GM19099 (cell line): ENCODE results near the gene FAM78A.

Experiments
- POLR2A ChIP-seq: IDR thresholded peaks from 3 replicates; pipeline ENCODE4 v1.6.1; 2011; ENCODE audit warnings: low read depth; ENCODE audit not compliant: insufficient read length; ENCODE audit errors: extremely low read depth

The FAM78A gene

DNA sequence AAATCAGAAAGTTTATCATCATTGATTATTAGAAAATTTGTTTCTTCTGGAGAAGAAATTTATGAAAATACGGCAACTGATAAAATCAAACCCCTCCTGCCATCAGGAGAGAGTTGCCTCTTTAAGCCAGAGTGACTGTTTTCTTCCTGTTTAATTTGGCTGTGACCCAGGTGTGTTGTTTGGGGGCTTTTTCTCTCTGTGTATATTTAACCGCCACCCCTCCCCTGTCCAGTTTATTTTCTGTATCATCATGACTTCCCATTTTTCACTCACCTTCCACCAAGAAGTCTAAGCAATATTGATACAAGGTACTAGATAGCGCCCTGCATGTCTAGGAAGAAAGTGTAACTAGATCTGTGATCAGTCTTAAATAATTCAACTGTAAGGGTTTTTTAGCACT, 50.1 kb downstream of the FAM78A start:
- TF ChIP-seq POLR2A: no peak

DNA sequence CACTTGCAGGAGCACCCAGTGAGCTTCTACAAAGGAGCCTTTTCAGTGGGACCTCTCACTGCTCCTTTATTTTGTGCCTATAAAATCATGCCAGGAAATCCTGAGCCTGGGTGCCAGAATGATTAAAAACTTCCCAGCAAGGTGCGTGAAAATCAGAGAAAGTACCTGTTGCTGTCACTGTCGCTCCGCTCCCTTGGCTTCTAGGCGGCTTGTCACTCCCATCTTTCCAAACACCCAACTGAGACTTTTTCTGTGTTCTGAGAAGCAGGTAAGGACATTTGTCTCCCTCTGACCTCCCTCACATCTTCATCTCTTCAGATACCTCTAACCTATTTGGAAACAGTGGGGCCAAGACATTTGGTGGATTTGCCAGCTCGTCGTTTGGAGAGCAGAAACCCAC, 53.9 kb downstream of the FAM78A start:
- no peak for TF ChIP-seq POLR2A

DNA sequence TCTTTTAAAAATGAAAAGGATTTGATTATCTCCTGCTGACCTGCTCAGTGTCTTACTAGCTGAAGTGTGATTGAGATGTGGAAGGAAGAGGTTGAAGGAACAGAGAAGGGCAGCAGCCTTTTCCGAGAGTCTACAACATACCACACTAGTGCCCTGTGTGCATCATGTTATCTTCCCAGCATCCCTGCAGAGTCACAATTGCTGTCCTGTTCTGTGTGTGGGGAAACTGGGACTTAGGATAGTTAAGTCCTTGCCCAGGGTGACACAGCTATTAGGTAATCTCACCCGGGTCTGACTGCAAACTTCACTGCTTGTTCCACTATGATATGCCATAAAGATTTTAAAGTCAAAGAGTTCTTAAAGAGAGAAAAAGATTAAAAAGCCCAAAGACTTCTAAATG, 55.8 kb downstream of the FAM78A start:
- no peak for TF ChIP-seq POLR2A

DNA sequence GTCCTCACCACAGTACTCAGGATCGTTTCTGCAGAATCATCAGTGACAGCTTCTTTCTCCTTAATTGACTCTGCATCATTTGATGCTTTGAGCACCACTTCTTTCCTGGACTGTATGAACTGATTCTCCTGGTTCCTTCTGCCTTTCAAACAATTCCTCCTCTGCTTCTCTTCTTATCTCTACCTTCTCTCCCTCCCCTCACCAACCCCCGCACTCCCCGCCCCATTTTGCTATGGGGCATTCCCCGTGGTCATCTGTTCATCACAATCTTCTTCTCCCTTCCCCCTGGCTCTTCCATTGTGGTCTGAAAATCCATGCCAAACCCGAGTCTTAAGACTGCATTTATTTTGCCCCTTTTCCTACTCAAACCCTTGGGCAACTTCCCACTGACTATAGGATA, 57.9 kb downstream of the FAM78A start:
- no peak for TF ChIP-seq POLR2A

DNA sequence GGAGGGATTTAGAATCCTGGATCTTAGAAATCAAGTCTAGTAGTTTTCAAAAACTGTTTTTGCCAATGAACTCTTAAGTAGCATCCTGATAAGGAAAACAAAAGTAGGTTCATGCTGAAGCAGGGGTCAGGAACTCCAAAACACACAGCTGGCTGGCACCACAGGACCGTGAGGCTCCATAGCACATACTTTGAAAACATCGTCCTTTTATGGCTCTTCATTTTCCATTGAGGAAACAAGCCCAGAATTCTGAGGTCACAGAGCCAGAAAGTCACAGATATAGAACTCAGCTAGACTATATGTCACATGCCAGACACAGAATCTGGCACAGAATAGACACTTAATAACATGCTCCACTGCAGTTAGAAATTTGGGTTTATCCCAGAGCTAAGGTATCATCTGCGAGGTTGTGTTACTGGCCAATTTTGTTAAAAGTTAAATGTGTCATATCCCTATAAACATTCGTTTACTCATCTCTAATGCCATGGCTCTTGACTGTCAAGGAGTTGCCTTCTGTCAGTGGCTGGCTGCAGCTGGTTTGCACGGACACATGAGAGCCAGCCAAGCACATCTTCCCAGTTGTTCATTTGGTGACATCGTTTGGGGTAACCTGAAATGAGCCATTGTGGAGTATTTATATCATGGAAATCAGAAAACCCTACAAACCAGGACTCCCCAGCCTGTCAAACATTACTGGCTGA, 58.8 kb downstream of the FAM78A start:
- TF ChIP-seq POLR2A: no peak

DNA sequence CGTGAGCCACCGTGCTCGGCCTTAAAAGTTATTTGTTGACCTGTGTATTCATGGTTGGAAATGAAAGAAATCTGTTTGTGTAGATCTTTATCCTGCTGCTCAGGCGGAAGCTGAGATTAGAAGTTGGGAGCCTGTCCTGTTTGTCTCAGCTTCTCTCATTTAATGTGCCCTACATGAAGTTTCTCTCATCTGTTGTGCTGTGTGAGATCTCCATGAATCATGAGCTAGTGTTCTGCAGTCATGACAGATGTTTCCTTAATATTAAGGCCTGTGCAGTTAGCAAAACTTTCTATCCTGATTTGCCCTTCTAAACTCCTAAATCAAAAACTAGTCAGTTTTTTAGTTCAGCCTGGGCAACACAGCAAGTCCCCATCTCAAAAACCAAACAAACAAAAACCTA, 59.5 kb downstream of the FAM78A start:
- TF ChIP-seq POLR2A: no peak

DNA sequence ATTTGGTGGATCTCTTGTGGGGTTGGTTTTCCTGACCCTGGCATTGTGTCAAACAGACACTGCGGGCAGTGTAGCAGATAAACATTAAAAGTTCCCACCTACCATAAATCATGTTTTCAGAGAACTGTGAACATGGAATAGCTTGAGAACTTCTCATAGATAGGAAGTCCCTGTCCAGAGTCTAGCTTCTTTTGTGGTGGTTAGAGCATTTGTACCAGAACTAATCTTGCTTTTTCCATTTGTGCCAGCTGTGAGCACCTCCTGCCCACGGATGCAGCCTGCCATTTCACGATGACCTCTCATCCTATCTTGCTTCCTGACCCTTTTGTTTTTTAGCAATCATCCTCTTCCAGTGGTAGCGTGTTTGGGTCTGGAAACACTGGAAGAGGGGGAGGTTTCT, 61.4 kb downstream of the FAM78A start:
- no peak for TF ChIP-seq POLR2A

DNA sequence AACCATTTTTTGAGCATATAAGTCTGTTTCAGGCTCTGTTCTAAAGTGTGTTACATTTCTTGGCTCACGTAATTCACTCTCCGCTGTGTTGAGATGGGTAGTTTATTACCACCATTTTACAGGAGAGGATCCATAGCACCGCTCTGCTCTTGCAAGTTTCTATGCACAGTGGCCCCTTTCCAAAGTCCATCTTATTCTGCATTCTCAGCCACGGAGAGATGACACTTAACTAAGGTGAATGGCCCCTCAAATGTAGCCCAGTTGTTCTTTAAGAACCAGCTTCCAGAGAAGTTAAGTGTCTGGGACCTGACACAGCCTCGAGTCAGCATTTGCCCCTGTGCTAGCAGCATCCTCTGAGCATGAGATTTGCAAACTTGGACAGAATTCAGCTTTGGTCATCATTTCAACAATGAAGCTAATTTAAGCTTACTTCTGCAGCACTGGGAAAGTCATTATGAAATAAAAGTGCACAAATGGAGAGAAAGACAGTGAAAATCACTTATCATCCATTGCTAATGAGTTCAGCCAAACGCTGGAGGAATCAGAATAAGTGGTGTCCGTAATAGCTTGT, 61.9 kb downstream of the FAM78A start:
- TF ChIP-seq POLR2A: no peak
